AG08396 (cell line): Measurements from ENCODE around the gene PLCE1.

Experiments
- DNase-seq: peaks from one replicate; pipeline ENCODE4 v3.0.0; 2012; ENCODE audit warnings: low spot score, mixed read lengths

Gene PLCE1

DNA sequence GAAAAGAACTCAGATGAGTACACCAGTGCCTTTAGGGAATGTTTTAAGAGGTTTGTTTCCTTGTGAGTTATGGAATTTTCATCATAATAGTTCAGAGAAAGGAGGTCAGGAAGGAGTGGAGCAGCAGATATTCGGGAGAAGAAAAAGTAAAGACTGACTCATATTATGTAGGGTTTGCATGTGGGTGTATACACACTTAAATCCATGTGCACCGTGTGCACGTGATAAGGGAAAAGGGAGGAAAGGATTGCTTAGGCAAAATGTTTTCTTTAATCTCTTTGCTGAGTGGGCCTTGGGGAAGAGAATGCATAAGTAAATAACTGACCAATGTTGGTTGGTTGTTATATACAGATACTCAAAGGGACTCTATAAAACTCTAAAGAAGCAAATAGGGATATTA lies 30.2 kb downstream of the PLCE1 start:
- DNase-seq: no peak

DNA sequence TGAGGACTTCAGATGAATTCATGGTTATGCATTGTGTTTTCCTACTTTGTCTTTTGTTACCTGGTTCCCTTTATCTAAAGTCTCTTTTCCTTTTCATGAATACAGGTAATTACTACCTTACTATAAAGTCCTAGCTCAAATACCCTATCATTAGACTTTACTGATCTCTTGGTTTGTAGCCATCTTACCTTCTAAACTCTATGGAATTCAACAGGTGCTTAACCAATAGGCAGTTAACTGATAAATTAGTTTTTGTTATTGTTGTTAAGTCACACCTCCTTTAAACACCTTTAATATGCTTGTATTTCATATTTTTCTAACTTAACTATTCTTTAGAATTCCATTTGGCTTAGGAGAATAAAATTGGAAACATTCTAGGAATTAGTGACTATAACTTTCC lies 30.7 kb downstream of the PLCE1 start:
- DNase-seq: no peak

DNA sequence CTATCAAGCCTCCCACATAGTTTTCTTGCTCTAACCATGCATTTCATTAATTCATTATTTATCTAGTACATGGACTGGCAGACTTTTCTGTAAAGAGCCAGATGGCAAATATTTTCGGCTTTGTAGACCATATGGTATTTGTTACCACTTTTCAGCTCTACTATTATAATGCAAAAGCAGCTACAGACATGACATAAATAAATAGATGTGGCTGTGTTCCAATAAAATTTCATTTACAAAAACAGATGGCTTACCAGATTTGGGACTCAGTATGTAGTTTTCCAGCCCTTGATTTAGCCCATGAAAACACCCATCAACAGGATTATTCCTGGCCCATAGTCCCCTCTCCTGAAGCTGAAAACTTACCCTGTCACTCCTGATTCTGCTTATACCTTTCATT lies 32.1 kb downstream of the PLCE1 start:
- no peak for DNase-seq

DNA sequence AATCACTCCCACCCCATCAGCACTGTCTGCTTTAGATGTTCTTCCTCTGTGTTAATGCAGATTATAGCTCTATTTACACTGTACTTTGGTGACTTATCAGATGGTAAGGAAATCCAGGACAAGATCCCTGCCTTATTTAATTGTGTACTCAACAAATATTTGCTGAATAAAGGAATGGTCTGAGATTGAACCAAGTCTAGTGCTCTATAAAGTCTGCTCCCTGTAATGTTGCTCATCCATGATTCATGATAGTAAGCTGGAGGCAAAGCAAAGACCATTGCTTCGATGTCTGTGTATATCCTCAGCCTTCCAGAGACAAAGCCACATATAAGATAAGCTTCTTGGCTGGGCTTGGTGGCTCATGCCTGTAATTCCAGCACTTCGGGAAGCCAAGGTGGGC lies 33.5 kb downstream of the PLCE1 start:
- DNase-seq: no peak

DNA sequence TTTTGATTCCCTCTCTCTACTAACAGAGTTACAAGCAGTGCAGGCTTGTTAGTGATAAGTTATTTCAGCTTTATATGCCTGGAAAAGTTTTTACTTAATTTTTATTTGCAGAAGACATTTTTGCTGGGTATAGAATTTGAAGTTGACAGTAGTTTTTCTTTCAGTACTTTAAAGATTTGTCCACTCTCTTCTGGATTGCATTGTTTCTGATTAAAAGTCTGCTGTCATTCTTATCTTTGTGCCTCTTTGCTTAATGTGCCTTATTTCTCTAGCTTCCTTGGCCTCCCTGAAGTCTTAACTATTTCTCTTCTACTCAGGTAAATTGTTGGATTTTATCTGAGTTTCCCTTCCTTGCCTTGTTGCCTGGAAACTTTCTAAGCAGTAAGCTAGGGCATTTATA lies 36.2 kb downstream of the PLCE1 start:
- DNase-seq: no peak

DNA sequence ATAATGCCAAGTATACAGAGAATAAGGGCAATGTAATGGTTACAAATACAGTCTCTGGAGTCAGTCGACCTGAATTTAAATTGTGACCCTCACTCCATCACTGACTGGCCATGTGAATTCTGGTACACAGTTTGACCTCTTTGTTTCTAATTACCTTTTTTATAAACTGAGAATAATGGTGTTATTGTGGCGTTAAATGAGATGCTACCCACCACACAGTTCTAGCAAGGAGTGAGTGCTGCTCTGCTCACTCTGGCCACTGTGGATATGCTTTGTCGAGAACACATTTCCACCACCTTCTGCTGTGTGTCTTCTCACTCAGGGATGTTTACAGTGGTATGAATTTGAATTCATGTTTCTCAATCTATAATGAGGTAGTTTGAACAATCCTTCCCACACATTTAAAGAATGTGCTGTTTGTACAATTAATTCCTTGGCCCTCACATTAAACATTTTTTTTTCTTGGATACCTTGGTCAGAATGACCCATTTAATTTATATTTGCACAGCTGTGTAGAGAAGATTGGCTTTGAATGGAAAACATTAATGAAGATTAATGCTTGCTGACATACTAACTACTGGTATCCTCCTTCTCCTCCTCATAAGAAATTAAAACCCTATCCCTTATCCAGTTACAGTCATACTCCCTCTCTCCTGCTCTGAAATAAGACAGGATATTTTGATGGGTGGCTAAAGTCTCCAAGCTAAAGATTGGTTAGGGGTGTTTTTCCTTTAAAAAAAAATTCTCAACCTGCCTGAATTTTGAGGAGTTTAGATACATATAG lies 42.4 kb downstream of the PLCE1 start:
- no peak for DNase-seq

DNA sequence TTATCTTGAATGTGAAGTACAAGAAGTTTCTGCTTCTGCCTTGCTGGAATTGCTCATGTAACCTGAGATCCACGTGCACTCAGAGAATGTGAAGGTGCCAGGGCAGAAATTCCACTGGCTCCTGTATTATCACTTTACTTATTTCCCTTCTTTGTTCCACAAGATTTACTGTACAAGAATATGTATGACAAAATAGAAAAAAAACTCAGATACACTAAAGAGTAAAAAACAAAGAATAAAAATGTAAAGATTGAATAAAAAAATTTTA lies 43.0 kb downstream of the PLCE1 start:
- no peak for DNase-seq

DNA sequence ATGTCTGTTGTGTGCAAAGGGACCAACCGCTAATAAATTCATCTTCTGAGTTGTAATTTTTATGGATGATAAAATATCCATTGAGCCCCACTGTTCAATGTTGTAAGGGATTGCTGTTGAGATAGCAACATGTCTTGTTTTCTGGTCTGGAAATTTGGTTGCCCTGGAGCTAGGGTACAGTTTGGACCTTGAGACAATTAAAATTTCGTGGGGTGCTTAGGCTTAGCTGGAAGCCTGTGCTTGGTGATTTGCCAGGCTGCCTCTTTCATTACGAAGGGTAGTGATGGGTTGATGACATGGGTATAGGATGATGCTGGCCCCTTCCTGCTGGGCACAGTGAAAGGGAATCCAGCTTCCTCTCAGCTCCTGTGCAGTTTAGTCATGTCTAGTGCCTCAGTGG lies 43.6 kb downstream of the PLCE1 start:
- DNase-seq: no peak

DNA sequence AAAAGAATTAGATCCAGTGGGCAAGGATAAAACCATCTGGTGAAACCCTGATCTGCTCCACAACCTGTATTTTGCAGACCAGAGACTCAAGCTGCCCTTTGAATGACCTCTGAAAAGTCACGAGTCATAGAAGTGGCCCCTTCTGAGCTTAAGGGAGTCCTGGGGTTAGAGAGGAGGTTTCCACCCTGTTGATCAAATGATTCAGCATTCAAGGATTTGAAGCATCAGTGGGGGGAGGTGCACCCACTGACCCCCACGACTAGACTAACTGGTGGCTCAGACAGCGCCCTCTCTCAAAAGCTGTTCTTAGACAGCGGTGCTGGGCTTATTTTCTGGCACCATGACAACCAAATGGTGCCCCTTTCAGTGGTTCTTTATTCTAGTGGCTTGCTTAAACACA lies 44.3 kb downstream of the PLCE1 start:
- peak; percentile 12 for DNase-seq

DNA sequence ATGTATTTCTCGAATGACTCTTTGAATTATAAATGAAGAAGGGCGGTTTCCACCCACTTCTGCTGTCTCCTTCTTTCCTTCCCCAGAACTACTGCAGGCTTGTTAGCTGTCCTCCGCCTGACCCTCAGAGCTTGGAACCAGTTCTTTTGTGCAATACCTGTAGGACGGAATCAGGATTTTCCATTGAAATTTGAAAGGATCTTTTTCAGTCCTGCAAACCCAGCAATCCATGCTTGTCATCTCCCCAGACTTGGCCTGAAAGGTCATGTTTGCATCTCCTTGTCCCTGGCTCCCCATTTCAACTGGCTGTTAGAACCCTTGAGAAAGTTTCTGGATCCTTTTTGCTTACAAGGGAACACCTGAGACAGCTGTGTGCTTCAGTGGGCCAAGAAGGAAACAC lies 47.5 kb downstream of the PLCE1 start:
- DNase-seq: no peak

DNA sequence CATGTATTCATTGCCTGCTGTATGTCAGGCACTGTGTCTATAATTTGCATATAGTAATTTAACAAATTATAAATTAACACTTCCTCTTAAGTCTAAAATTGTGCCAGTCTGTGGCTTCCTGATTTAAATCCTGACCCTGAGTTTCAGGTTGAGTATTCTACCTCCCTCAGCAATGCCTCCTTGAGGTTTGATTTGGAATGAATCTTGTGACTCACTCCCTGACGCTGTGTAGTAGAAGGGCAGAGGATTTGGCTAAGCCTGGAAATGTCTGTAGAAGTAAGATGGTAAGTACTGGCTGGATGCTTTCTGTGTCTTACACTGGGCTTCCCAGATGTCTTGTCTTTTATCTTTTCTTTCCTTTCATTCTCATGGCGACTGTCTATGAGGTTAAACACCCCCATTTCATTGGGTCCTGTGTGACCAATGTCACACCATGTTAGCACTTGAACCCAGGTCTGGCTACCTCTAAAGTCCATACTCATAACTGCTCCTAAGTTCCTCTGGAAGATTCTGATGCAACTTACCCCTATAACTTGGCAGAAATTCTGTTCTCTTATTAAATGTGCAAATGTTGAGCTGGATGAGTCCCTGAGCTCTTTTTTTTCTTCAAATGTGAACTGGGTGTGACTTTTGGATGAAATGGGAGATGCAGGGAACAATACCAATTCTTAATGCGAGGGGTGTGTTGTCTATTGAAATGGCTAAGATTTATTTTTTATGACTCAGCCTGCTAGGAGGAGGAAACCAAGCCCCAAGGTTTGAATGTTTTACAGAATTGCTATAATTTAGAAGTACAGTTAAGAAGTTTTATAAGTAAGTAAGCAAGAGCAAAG lies 48.5 kb downstream of the PLCE1 start:
- peak; percentile 24 for DNase-seq

DNA sequence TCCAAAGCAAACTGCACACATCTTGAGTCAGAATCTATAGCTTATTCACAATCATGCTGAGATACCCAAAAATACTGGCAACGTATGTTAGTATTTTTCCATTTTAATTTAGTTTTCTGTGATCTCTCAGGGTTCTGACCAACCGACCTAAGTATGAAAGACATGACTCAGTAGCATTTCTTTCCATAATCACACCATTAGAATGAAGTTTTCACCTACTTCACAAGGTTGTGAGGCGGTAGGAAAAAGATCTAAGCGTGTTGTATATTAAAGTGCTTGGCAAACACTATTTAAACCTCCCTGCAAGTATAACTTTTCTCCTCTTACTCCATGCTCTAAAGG lies 49.1 kb downstream of the PLCE1 start:
- no peak for DNase-seq
